CD4-positive, alpha-beta T cell treated with Interleukin-15 for 4 hours (primary cell): ENCODE measurements around the gene AQP6.
"Not testable (repeated sequence)": the region's sequence is repeated elsewhere in the genome, so short reads cannot be mapped to it uniquely, and the experiment has no call there.

Experiments
- DNase-seq: peaks from one replicate; pipeline ENCODE4 v3.0.0-alpha.2; 2020; ENCODE audit warnings: low spot score

Gene AQP6

GRCh38 chr12:49969651-49970429 lies 2.9 kb upstream of the AQP6 start:
- DNase-seq: no peak

GRCh38 chr12:49970658-49971057 lies 2.1 kb upstream of the AQP6 start:
- DNase-seq: no peak

- DNase-seq: no peak
These were observed 1.6 kb upstream of the AQP6 start for GRCh38 chr12:49971141-49971540.

- no peak for DNase-seq
These were observed 618 bp upstream of the AQP6 start for GRCh38 chr12:49972129-49972528.

GRCh38 chr12:49973361-49973830 lies 649 bp downstream of the AQP6 start:
- no peak for DNase-seq

GRCh38 chr12:49974231-49974675 lies 1.5 kb downstream of the AQP6 start:
- no peak for DNase-seq

GRCh38 chr12:49974677-49975317 lies 2.0 kb downstream of the AQP6 start:
- DNase-seq: no peak

GRCh38 chr12:49975318-49975761 lies 2.6 kb downstream of the AQP6 start:
- no peak for DNase-seq

- DNase-seq: no peak
These were observed 3.8 kb downstream of the AQP6 start for GRCh38 chr12:49976557-49976956.

GRCh38 chr12:49978125-49978524 lies 5.4 kb downstream of the AQP6 start:
- no peak for DNase-seq

GRCh38 chr12:49979016-49979586 lies 6.4 kb downstream of the AQP6 start:
- no peak for DNase-seq

GRCh38 chr12:49979791-49980190 lies 7.0 kb downstream of the AQP6 start:
- no peak for DNase-seq

- DNase-seq: no peak
These were observed 8.0 kb downstream of the AQP6 start for GRCh38 chr12:49980501-49981349.

GRCh38 chr12:49982246-49983087 lies 9.7 kb downstream of the AQP6 start:
- DNase-seq: no peak

GRCh38 chr12:49983892-49984291 lies 11.1 kb downstream of the AQP6 start:
- DNase-seq: no peak

GRCh38 chr12:49984476-49985359 lies 12.0 kb downstream of the AQP6 start:
- DNase-seq: no peak

- no peak for DNase-seq
These were observed 13.2 kb downstream of the AQP6 start for GRCh38 chr12:49985981-49986380.

GRCh38 chr12:49986476-49986875 lies 13.7 kb downstream of the AQP6 start:
- not testable (repeated sequence) for DNase-seq

- no peak for DNase-seq
These were observed 15.0 kb downstream of the AQP6 start for GRCh38 chr12:49987625-49988303.

- DNase-seq: not testable (repeated sequence)
These were observed 16.7 kb downstream of the AQP6 start for GRCh38 chr12:49989400-49989799.
